GM08714 (cell line): ENCODE results near the gene RBBP4.
A peak's percentile ranks its signal among the peaks of the same experiment; 100 is the strongest.

Experiments used
- H3K4me3 ChIP-seq: fragments of 200-500 bp; sonication (Bioruptor generic); 2 replicates; pipeline ENCODE4 v1.5.1; 2014; ENCODE audit warnings: mild to moderate bottlenecking, low read length, inconsistent platforms
- ZNF274 ChIP-seq: IDR thresholded peaks from 2 replicates; pipeline ENCODE4 v1.6.1; 2012; ENCODE audit warnings: mild to moderate bottlenecking, low read depth, low read length

The RBBP4 gene

DNA sequence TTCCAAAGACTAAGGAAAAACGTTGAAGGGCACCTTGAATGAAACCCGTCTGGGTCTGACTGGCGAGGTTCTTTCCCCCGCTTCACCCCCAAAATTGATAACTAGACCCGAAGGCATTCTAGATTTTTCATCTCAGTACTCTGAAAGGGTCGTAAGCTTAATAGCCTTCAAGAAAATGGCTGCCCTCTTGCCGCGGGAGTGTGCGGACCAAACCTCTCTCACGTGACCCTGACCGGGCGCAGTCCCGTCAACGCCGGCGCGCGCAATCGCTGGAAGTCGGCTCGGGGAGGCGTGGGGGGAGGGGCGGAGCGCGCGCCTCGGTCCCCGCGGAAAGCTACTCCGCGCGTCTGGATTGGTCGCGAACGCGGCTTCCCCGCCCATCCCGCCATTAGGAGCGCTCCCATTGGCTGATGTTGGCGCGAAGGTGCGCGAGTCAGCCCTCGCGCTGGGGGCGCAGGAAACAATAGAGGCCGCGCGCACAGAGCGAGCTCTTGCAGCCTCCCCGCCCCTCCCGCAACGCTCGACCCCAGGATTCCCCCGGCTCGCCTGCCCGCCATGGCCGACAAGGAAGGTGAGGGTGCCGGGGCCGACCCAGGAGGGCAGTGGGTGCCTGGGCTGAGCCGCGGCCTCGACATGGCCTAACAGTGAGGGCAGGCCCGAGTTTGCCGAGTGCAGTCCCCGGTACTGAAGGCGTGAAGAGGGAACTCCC is at the start of gene RBBP4:
TSS of gene RBBP4 (plus strand) at position 457 of the 709 bp plus-strand sequence. CDS start at position 556, 99 bp downstream.
- H3K4me3 ChIP-seq: peak within 1 kb of the TSS; percentile 86
- TF ChIP-seq ZNF274: no peak

DNA sequence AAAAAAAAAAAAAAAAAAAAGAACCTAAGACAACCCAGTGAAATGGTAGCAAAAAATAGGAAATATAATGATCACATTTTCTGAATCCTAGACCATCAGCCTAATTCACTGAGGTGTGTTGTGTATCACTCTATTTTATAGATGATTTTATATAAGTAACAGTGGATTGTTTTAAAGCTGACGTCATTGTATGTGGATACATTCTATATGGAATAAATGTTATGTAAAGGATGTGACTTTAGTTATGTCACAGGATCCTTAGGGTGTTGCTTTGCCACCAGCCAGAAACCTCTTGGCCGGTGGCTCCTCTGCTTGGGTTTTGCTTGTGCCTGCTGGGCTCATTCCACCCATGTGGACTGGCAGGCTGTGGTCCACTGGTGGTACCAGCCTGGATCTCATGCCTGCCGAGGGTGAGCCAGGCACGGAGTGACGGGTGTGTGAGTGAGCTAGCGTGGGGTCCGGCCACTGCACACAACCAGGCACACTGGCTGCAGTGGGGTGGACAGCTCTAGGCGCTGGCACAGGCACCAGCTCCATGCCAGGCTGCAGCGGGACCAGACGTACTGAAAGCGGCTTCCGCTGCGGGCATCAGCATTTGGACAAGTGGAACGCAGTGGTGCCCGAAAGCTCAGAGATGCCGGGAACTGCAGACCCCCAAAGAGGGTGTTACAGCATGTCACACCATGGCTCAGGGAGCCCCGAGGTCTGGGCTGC is 45.1 kb upstream of the RBBP4 start:
- no peak overlapping the region for H3K4me3 ChIP-seq
- no peak for TF ChIP-seq ZNF274

DNA sequence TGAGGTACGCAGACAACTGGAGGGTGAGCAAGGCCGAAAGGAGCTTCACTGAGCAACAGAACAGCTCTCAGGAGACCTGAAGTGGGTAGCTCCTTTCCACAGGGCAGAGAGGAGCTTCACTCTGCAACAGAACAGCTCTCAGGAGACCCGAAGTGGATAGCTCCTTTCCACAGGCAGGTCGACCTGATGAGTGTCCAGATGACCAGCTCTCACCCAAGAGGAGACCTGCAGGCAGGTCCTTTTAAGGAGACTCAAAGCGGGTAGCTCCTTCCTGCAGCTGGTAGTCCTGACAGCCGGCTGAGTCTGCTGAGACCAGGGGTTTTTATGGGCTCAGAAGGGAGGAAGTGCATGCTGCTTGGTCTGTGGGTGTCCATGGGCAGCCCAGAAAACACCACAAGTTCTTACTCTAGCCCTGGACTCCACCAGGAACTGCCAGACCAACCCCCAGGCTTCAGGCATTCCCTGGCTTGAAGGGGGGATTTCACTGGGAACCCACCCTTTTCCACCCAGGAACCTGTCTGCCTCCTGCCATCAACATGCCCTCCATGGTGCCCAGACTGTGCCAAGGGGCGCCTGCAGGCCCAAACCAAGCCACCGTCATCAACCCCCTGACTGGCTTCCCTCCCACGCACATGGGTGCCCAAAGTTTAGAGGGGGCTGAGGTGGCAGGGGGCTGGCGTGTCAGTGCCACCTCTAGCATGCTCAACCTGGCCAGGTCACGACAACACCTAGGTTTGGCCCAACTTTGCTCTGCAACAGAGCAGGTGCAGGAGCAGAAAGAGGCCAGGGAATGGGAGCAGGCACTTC is 44.2 kb upstream of the RBBP4 start:
- H3K4me3 ChIP-seq: no peak overlapping the region
- no peak for TF ChIP-seq ZNF274

DNA sequence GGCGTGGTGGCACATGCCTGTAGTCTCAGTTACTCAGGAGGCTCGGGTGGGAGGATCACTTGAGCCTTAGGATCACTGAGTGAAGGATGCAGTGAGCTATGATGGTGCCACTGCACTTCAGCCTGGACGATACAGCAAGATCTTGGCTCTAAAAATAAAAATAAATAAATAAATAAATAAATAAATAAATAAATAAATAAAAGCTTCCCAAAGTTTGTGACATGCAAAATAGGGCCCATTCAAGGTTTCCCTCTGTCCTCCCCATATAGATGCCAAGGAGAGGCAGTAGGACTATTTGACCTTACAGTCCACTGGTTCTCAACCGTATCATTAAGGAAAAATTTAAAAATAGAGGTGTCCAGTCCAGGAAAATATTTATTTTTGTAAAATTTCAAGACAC is 41.8 kb upstream of the RBBP4 start:
- no peak for TF ChIP-seq ZNF274
- no peak overlapping the region for H3K4me3 ChIP-seq

DNA sequence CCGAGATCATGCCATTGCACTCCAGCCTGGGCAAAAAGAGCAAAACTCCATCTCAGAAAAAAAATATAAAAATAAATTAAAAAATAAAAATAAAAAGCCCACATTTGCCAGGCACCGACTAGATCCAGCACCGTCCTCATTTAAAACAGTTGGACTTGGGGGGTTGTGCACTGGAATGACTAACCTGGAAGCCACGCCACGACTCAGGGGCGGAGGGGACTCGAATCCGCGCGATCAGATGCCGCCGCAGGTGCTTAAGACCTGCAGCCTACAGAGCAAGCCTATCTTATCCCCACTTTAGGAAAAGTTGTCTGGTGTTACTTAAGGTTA is 39.2 kb upstream of the RBBP4 start:
- peak overlapping the region; percentile 68 for H3K4me3 ChIP-seq
- no peak for TF ChIP-seq ZNF274

- no peak for TF ChIP-seq ZNF274
- H3K4me3 ChIP-seq: peak overlapping the region; percentile 68; the same call in 1 of the 2 replicates
Observed at GRCh38 chr1:32612189-32612881, 38.7 kb upstream of the RBBP4 start.

DNA sequence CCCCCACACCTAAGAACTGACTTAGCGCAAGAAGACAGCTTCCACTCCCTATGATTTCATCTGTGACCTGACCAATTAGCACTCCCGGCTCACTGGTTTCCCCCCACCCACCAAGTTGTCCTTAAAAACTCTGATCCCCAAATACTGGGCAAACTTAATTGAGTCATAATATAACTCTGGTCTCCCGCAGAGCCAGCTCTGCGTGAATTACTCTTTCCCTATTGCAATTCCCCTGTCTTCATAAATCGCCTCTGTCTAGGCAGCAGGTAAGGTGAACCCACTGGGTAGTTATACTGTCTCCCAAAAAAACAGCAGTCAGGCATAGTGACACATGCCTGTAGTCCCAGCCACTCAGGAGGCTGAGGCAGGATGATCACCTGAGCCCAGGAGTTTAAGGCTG is 37.5 kb upstream of the RBBP4 start:
- no peak overlapping the region for H3K4me3 ChIP-seq
- TF ChIP-seq ZNF274: no peak

GRCh38 chr1:32618673-32619221 is 32.3 kb upstream of the RBBP4 start:
- no peak overlapping the region; the same call in 1 of the 2 replicates for H3K4me3 ChIP-seq
- TF ChIP-seq ZNF274: no peak

DNA sequence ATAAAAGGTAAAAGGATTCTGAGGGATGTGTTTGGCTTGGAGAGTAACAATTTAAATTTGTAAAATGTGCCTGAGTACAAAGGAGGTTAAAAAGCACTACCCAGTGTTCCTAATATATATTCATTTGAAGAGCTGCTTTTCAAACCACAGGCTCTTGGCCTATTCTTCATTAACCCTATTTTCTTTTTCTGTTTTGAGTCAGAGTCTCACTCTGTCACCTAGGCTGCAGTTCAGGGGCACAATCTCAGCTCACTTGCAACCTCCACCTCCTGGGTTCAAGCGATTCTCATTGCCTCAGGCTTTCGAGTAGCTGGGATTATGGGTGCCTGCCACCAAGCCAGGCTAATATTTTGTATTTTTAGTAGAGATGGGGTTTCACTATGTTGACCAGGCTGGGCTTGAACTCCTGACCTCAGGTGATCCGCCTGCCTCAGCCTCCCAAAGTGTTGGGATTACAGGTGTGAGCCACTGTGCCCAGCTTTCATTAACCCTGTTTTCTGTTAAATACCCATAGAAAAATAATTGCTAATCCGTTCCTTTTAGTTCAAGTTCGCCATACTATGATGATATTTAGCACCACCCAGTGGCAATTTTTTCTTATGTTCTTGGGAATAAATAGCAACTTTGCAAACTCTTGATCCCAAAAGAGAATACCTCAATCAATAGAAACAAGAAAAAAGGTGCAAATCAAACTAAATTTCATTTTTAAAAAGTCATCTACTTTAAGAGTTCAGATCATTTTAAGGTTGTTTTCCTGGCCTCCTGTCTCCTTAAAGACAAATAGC is 31.1 kb upstream of the RBBP4 start:
- no peak for TF ChIP-seq ZNF274

DNA sequence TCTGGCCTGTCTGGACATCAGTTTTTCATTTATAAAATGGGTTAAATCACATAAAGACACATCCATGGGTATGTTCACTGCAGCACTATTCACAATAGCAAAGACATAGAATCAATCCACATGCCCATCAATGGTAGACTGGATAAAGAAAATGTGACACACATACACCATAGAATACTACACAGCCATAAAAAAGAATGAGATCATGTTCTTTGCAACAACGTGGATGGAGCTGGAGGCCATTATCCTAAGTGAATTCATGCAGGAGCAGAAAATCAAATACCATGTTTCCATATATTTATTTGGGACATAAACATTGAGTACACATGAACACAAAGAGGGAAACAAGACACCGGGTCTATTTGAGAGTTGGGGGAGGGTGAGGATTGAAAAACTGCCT is 28.8 kb upstream of the RBBP4 start:
- no peak for TF ChIP-seq ZNF274
- H3K4me3 ChIP-seq: no peak overlapping the region

More for the DNA sequence above, 31.1 kb upstream of the RBBP4 start:
- peak overlapping the region; percentile 34; the same call in 1 of the 2 replicates for H3K4me3 ChIP-seq

DNA sequence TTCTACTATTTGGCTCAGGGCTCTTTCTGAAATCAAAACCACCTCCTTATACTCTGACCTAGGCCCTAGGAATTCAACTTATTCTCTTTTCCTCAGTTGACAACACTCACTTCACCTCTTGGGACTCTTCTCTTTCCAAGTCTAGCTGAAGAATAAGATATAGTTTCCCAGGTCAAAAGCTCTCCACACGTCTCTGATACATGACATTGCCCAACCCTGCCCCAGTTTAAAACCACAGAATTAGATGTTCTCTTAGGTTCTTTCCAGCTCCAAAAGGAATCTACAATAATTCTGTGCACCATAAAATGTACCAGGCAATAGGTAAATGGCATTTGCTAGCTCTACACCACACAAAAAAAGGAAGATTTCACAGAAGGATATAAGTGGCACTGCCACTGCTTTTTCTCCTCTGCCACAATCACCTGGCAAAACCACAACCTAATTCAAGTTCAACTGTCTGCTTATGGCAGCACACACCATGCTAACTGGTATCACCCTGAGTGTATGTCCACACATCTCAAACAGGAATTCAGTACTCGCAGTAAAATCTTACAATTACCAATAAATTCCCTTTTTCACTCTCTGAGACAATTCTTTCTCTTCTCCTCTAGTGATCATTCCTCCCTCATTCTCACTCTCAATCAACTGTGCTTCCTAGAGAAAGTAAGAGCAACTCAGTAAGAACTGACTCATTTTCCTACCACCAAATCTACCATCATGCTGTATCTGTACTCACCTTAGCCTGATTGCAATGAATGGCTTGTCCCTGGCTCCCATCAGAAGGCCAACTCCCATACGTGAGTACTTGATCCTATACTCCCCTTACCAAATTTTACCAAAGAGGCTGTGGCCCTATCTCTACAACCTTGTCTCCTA is 28.0 kb upstream of the RBBP4 start:
- TF ChIP-seq ZNF274: no peak
- no peak overlapping the region for H3K4me3 ChIP-seq

- H3K4me3 ChIP-seq: no peak overlapping the region; the same call in 1 of the 2 replicates
- no peak for TF ChIP-seq ZNF274
Observed at GRCh38 chr1:32623775-32624174, 27.2 kb upstream of the RBBP4 start.
